ENCODE data around the gene GAP43.

GAP43 gene

GRCh38 chr3:115692887-115693524 lies 69.7 kb downstream of the GAP43 start:
- DNase-seq = peak; percentile 14 to 43 (median 21)
- H3K27me3 ChIP-seq (replicated peaks; ENCODE audit: control insufficient read depth, insufficient read depth, low read length, poor library complexity, severe bottlenecking) = no peaks in the 10 kb centered on the region
- H3K4me1 ChIP-seq (ENCODE audit: control insufficient read depth, insufficient read depth, low read length, poor library complexity, severe bottlenecking) = no peaks in the 10 kb centered on the region
- H3K9me3 ChIP-seq (ENCODE audit: control insufficient read depth, low read length) = no peaks in the 10 kb centered on the region
- H3K36me3 ChIP-seq (ENCODE audit: control insufficient read depth, insufficient read depth, low read length) = no peaks in the 10 kb centered on the region
- H3K4me3 ChIP-seq (ENCODE audit: insufficient read depth, low read depth, low read length, poor library complexity, severe bottlenecking) = no peak overlapping the region
- no peak overlapping the region for H3K27ac ChIP-seq (ENCODE audit: insufficient read depth, low read length, poor library complexity, severe bottlenecking)

DNA sequence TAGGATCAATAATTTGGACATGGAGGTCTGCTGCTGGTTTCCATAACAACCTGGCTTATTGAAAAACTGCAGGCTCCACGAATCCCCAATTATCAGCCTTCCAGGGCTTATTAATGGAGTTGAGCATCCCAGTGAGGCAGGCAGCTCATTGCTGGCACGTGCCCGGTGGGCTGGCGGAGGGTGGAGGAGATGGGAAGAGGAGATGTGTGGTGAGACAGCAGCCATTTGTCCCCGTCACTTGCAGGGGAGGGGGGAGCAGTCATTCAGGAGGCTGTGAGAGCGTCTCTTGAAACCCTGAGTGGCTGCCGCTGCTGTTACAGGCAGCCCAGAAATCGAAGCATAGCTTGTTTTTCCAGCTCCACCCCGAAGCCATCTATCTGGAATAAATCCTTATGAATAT lies 70.6 kb downstream of the GAP43 start:
- no peak for DNase-seq
- no peaks in the 10 kb centered on the region for H3K27me3 ChIP-seq (replicated peaks; ENCODE audit: control insufficient read depth, insufficient read depth, low read length, poor library complexity, severe bottlenecking)
- H3K4me3 ChIP-seq (ENCODE audit: insufficient read depth, low read depth, low read length, poor library complexity, severe bottlenecking) = no peak overlapping the region
- no peak overlapping the region for H3K27ac ChIP-seq (ENCODE audit: insufficient read depth, low read length, poor library complexity, severe bottlenecking)
- H3K9me3 ChIP-seq (ENCODE audit: control insufficient read depth, low read length) = no peaks in the 10 kb centered on the region
- no peaks in the 10 kb centered on the region for H3K4me1 ChIP-seq (ENCODE audit: control insufficient read depth, insufficient read depth, low read length, poor library complexity, severe bottlenecking)
- no peaks in the 10 kb centered on the region for H3K36me3 ChIP-seq (ENCODE audit: control insufficient read depth, insufficient read depth, low read length)

DNA sequence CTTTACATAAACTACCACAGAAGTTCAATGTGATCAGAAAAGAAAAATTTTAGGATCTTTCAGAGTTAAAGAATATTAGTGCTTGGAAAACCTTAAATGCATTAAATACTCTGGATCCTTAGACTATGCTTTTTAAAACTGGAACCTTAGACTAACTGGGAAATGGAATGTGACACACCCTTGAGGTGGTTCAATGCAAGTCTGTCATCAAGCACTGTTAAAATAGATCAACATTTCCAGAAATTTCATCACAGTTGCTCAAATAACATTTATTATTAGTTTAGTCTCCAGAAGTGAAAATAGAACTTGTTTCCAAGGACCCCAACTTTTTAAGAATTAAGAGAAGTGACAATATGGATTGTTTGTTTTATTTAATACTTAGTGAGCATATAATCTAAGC lies 71.8 kb downstream of the GAP43 start:
- H3K27ac ChIP-seq (ENCODE audit: insufficient read depth, low read length, poor library complexity, severe bottlenecking) = no peak overlapping the region
- no peaks in the 10 kb centered on the region for H3K27me3 ChIP-seq (replicated peaks; ENCODE audit: control insufficient read depth, insufficient read depth, low read length, poor library complexity, severe bottlenecking)
- no peaks in the 10 kb centered on the region for H3K4me1 ChIP-seq (ENCODE audit: control insufficient read depth, insufficient read depth, low read length, poor library complexity, severe bottlenecking)
- DNase-seq = no peak
- no peak overlapping the region for H3K4me3 ChIP-seq (ENCODE audit: insufficient read depth, low read depth, low read length, poor library complexity, severe bottlenecking)
- H3K36me3 ChIP-seq (ENCODE audit: control insufficient read depth, insufficient read depth, low read length) = no peaks in the 10 kb centered on the region
- H3K9me3 ChIP-seq (ENCODE audit: control insufficient read depth, low read length) = no peaks in the 10 kb centered on the region

DNA sequence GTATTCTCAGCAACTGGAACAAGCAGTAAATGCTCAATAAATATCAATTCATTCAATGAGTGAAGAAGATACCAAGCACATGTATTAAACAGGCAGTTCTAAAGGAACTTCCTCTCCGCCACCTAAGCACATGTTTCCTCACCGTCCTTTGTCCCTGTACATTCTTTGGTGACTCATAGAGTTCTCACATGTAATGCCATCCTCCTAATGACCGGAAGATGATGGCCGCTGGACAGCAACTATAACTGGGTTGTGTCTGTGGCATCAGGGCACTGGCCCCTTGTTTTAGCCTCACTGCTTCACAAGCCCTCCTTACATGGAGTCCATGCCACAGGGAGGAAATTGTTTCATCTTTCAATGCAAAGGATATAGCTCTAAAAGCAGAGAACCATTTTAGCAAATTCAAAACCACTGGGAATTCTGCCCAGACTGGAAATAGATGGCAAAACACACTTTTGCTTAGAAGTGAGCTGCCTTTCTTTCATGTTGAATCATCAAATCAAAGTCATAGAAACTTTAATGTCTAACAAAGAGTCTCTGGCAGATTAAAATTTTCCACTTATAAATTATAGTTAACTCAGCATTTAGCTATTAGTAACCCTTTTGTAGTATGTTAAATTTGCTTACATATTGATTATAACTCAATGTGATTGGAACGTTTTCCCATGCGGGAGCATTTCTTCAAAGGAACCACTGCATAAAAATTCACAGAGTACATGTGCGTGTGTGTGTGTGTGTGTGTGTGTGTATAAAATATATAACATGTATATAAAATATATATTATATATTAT lies 74.1 kb downstream of the GAP43 start:
- Histone ChIP-seq H3K4me1 (ENCODE audit: control insufficient read depth, insufficient read depth, low read length, poor library complexity, severe bottlenecking) (no peaks in the 10 kb centered on the region), H3K4me3 (ENCODE audit: insufficient read depth, low read depth, low read length, poor library complexity, severe bottlenecking) (no peak overlapping the region), H3K27me3 (replicated peaks; ENCODE audit: control insufficient read depth, insufficient read depth, low read length, poor library complexity, severe bottlenecking) (no peaks in the 10 kb centered on the region), H3K9me3 (ENCODE audit: control insufficient read depth, low read length) (no peaks in the 10 kb centered on the region), H3K36me3 (ENCODE audit: control insufficient read depth, insufficient read depth, low read length) (no peaks in the 10 kb centered on the region), H3K27ac (ENCODE audit: insufficient read depth, low read length, poor library complexity, severe bottlenecking) (no peak overlapping the region)
- DNase-seq = no peak

GRCh38 chr3:115698851-115699591 lies 75.7 kb downstream of the GAP43 start:
- H3K36me3 ChIP-seq (ENCODE audit: control insufficient read depth, insufficient read depth, low read length) = no peaks in the 10 kb centered on the region
- H3K27me3 ChIP-seq (replicated peaks; ENCODE audit: control insufficient read depth, insufficient read depth, low read length, poor library complexity, severe bottlenecking) = no peaks in the 10 kb centered on the region
- H3K27ac ChIP-seq (ENCODE audit: insufficient read depth, low read length, poor library complexity, severe bottlenecking) = no peak overlapping the region
- no peak for DNase-seq
- H3K4me3 ChIP-seq (ENCODE audit: insufficient read depth, low read depth, low read length, poor library complexity, severe bottlenecking) = no peak overlapping the region
- no peaks in the 10 kb centered on the region for H3K4me1 ChIP-seq (ENCODE audit: control insufficient read depth, insufficient read depth, low read length, poor library complexity, severe bottlenecking)
- no peaks in the 10 kb centered on the region for H3K9me3 ChIP-seq (ENCODE audit: control insufficient read depth, low read length)

DNA sequence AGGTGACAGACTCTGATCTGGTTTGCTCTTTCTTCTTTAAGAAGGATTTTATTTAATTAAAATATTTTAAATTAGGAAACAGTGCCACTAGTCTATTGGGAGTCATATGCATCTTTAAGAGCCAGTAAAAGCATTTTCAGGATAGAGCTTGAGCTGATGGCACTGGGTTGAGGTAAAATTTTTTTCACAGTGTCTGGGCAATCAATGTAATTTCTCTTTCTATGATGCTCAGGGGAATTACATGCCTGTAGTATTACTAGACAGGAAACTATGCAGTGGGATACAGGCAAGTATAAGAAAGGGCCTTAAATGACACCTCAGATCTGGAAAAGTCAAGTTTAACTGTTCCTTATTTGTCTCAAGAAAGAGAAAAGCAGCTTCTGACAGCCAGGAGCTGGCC lies 76.4 kb downstream of the GAP43 start:
- Histone ChIP-seq H3K36me3 (ENCODE audit: control insufficient read depth, insufficient read depth, low read length) (no peaks in the 10 kb centered on the region), H3K27ac (ENCODE audit: insufficient read depth, low read length, poor library complexity, severe bottlenecking) (no peak overlapping the region), H3K27me3 (replicated peaks; ENCODE audit: control insufficient read depth, insufficient read depth, low read length, poor library complexity, severe bottlenecking) (no peaks in the 10 kb centered on the region), H3K4me3 (ENCODE audit: insufficient read depth, low read depth, low read length, poor library complexity, severe bottlenecking) (no peak overlapping the region), H3K9me3 (ENCODE audit: control insufficient read depth, low read length) (no peaks in the 10 kb centered on the region), H3K4me1 (ENCODE audit: control insufficient read depth, insufficient read depth, low read length, poor library complexity, severe bottlenecking) (no peaks in the 10 kb centered on the region)
- DNase-seq = no peak

GRCh38 chr3:115702598-115702997 lies 79.3 kb downstream of the GAP43 start:
- Histone ChIP-seq H3K4me3 (ENCODE audit: insufficient read depth, low read depth, low read length, poor library complexity, severe bottlenecking) (no peak overlapping the region), H3K36me3 (ENCODE audit: control insufficient read depth, insufficient read depth, low read length) (no peaks in the 10 kb centered on the region), H3K9me3 (ENCODE audit: control insufficient read depth, low read length) (no peaks in the 10 kb centered on the region), H3K4me1 (ENCODE audit: control insufficient read depth, insufficient read depth, low read length, poor library complexity, severe bottlenecking) (no peaks in the 10 kb centered on the region), H3K27ac (ENCODE audit: insufficient read depth, low read length, poor library complexity, severe bottlenecking) (no peak overlapping the region), H3K27me3 (replicated peaks; ENCODE audit: control insufficient read depth, insufficient read depth, low read length, poor library complexity, severe bottlenecking) (no peaks in the 10 kb centered on the region)
- no peak for DNase-seq

DNA sequence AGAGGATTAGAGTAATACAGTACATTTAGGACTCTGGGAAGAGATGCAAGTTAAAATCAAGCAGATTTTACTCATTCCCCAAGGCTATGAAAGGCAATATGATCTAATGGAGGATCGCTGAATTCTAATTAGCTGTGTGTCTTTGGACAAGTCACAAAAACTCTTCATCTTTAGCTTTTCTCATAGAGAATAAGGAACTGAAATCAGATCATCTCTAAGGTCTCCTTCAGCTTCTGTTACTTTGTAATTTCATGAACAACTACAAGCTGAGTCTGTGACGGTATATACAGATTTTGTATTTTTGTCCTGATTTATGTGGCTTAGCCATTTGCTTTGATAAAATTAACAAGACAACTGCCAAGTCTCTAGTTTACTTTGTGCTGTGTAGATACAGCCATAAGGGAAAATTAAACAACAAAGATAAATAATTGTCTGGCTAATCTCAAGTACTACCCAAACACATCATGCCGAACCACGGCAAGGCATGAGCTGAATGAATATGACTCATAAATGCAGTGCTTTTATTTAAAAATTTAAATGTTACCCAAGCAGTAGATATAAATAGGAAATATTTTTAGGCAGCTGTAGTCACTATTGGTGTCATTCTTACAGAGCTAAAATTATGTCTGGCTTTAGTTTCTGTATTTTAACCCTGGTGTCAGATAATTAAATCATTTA lies 81.5 kb downstream of the GAP43 start:
- Histone ChIP-seq H3K4me1 (ENCODE audit: control insufficient read depth, insufficient read depth, low read length, poor library complexity, severe bottlenecking) (no peaks in the 10 kb centered on the region), H3K9me3 (ENCODE audit: control insufficient read depth, low read length) (no peaks in the 10 kb centered on the region), H3K27me3 (replicated peaks; ENCODE audit: control insufficient read depth, insufficient read depth, low read length, poor library complexity, severe bottlenecking) (no peaks in the 10 kb centered on the region), H3K4me3 (ENCODE audit: insufficient read depth, low read depth, low read length, poor library complexity, severe bottlenecking) (no peak overlapping the region), H3K36me3 (ENCODE audit: control insufficient read depth, insufficient read depth, low read length) (no peaks in the 10 kb centered on the region), H3K27ac (ENCODE audit: insufficient read depth, low read length, poor library complexity, severe bottlenecking) (no peak overlapping the region)
- DNase-seq = no peak

DNA sequence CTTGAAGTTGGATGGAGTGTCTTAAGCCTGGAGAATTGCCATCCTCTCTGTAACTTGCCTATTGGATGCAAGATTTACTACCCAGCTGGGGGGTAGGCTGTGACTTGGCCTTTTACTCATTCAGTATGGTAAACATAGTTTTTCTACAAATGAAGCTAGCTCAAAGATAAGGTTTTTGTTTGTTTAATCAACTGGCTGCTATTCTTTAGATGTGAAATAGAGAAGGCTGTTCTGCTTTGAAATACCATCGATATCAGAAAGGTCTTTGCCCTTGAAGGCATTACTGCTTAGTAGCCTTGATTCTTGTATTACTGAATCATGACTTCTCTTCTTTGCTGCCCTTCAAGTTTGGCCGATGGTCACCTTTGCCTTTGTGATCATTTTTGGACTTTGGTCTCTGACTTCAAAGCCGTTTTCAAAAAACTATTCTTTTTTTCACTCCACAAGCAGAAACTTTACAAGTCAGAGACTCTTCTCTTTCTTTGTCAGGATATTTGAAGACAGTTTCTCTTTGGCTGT lies 83.1 kb downstream of the GAP43 start:
- Histone ChIP-seq H3K27ac (ENCODE audit: insufficient read depth, low read length, poor library complexity, severe bottlenecking) (no peak overlapping the region), H3K36me3 (ENCODE audit: control insufficient read depth, insufficient read depth, low read length) (no peaks in the 10 kb centered on the region), H3K4me3 (ENCODE audit: insufficient read depth, low read depth, low read length, poor library complexity, severe bottlenecking) (no peak overlapping the region), H3K9me3 (ENCODE audit: control insufficient read depth, low read length) (no peaks in the 10 kb centered on the region), H3K4me1 (ENCODE audit: control insufficient read depth, insufficient read depth, low read length, poor library complexity, severe bottlenecking) (no peaks in the 10 kb centered on the region), H3K27me3 (replicated peaks; ENCODE audit: control insufficient read depth, insufficient read depth, low read length, poor library complexity, severe bottlenecking) (no peaks in the 10 kb centered on the region)
- no peak for DNase-seq

Measured in effector memory CD4-positive, alpha-beta T cell (primary cell).